WTC11 (cell line): Measurements from ENCODE around the gene CELSR1. TPM values are rescaled to one million over a fixed set of nuclear protein-coding genes. Genes with fewer than 3 reads are reported as not detected.

Experiments
- ATAC-seq: fragments of 200-7000 bp; cut with Tn5 transposase; 2 replicates; pipeline ENCODE4 v1.10.0; 2021; ENCODE audit warnings: mild to moderate bottlenecking, moderate library complexity
- CTCF ChIA-PET: fragments of 300-600 bp; sonication (Branson Sonifier 250); formaldehyde crosslinking; loops from one replicate; lab custom pipeline; 2021; ENCODE audit warnings: antibody characterized with exemption; lab: Charles Lee
- POLR2A ChIA-PET: fragments of 350-600 bp; sonication (Branson Sonifier 250); formaldehyde crosslinking; loops from one replicate; lab custom pipeline; 2021; ENCODE audit warnings: antibody characterized with exemption; lab: Charles Lee
- DNase-seq: peaks from one replicate; pipeline ENCODE4 v3.0.0; 2021; ENCODE audit warnings: low spot score
- H3K27ac Mint-ChIP-seq: 2 replicates; pipeline ENCODE4 v1.8.0; 2021; ENCODE audit warnings: mixed read lengths
- H3K27me3 Mint-ChIP-seq: 2 replicates; pipeline ENCODE4 v1.8.0; 2021; ENCODE audit warnings: low read depth, mild to moderate bottlenecking, moderate library complexity, mixed read lengths
- H3K36me3 Mint-ChIP-seq: 2 replicates; pipeline ENCODE4 v1.8.0; 2021; ENCODE audit warnings: mixed read lengths
- H3K4me1 Mint-ChIP-seq: 2 replicates; pipeline ENCODE4 v1.8.0; 2022; ENCODE audit warnings: mixed read lengths
- H3K4me3 Mint-ChIP-seq: 2 replicates; pipeline ENCODE4 v1.8.0; 2021; ENCODE audit warnings: mild to moderate bottlenecking, moderate library complexity, mixed read lengths
- H3K9me3 Mint-ChIP-seq: 2 replicates; pipeline ENCODE4 v1.8.0; 2021; ENCODE audit warnings: mixed read lengths
- AFF4 ChIP-seq: sonication (generic); formaldehyde crosslinking; IDR thresholded peaks from 2 replicates; pipeline ENCODE4 v1.8.1; 2023; ENCODE audit warnings: mild to moderate bottlenecking, missing genetic modification reagents, borderline replicate concordance
- ATF3 ChIP-seq: sonication (generic); formaldehyde crosslinking; conservative IDR thresholded peaks from 2 replicates; pipeline ENCODE4 v1.8.1; 2022; ENCODE audit warnings: mild to moderate bottlenecking, missing genetic modification reagents
- EMX1 ChIP-seq: fragments of 250-450 bp; sonication (Bioruptor Pico); IDR thresholded peaks from 2 replicates; pipeline ENCODE4 v1.8.0; 2021; ENCODE audit warnings: mild to moderate bottlenecking
- FOXK1 ChIP-seq: sonication (generic); formaldehyde crosslinking; IDR thresholded peaks from 2 replicates; pipeline ENCODE4 v1.8.0; 2022; ENCODE audit warnings: mild to moderate bottlenecking, moderate library complexity, missing genetic modification reagents
- GRHL2 ChIP-seq: fragments of 250-450 bp; sonication (Bioruptor Pico); IDR thresholded peaks from 2 replicates; pipeline ENCODE4 v1.8.0; 2022; ENCODE audit warnings: mild to moderate bottlenecking, moderate library complexity; ENCODE audit not compliant: insufficient replicate concordance, severe bottlenecking
- GTF2I ChIP-seq: fragments of 250-450 bp; sonication (Bioruptor Pico); conservative IDR thresholded peaks from 2 replicates; pipeline ENCODE4 v1.4.0; 2021; ENCODE audit warnings: mild to moderate bottlenecking
- HMGXB4 ChIP-seq: sonication (generic); formaldehyde crosslinking; IDR thresholded peaks from 2 replicates; pipeline ENCODE4 v1.8.1; 2023; ENCODE audit warnings: mild to moderate bottlenecking, moderate library complexity, missing genetic modification reagents
- IRF1 ChIP-seq: sonication (generic); formaldehyde crosslinking; IDR thresholded peaks from 2 replicates; pipeline ENCODE4 v1.8.0; 2023; ENCODE audit warnings: missing genetic modification reagents
- JAZF1 ChIP-seq: fragments of 250-450 bp; sonication (Bioruptor Pico); IDR thresholded peaks from 2 replicates; pipeline ENCODE4 v1.9.0; 2021; ENCODE audit warnings: moderate library complexity, mild to moderate bottlenecking, inconsistent platforms
- KAT7 ChIP-seq: sonication (generic); formaldehyde crosslinking; IDR thresholded peaks from 2 replicates; pipeline ENCODE4 v1.8.1; 2023; ENCODE audit warnings: missing genetic modification reagents, mild to moderate bottlenecking, borderline replicate concordance
- MYBL2 ChIP-seq: sonication (generic); formaldehyde crosslinking; IDR thresholded peaks from 2 replicates; pipeline ENCODE4 v1.8.1; 2023; ENCODE audit warnings: mild to moderate bottlenecking, moderate library complexity, missing genetic modification reagents
- NR1H2 ChIP-seq: sonication (generic); formaldehyde crosslinking; IDR thresholded peaks from 2 replicates; pipeline ENCODE4 v1.9.0; 2021; ENCODE audit warnings: mild to moderate bottlenecking, moderate library complexity, missing genetic modification reagents
- RELA ChIP-seq: sonication (generic); formaldehyde crosslinking; IDR thresholded peaks from 2 replicates; pipeline ENCODE4 v1.8.1; 2022; ENCODE audit warnings: missing genetic modification reagents, mild to moderate bottlenecking, borderline replicate concordance
- ZNF425 ChIP-seq: fragments of 250-450 bp; sonication (Bioruptor Pico); conservative IDR thresholded peaks from 2 replicates; pipeline ENCODE4 v1.9.0; 2021; ENCODE audit warnings: mild to moderate bottlenecking
- ZNF512 ChIP-seq: sonication (generic); formaldehyde crosslinking; IDR thresholded peaks from 2 replicates; pipeline ENCODE4 v1.8.1; 2022; ENCODE audit warnings: missing genetic modification reagents, borderline replicate concordance
- total RNA-seq: library from RNA; stranded (reverse); gene quantifications from 3 replicates; pipeline ENCODE4 v1.2.3, GENCODE V29; 2021

CELSR1 gene
- total RNA-seq, 1 experiment from 2014 or later, result 16.8 TPM

- no peak for ATAC-seq
- Mint-ChIP-seq H3K4me1 (peaks cover 18% of the 10 kb centered on the region), H3K36me3 (peaks cover 9% of the 10 kb centered on the region), H3K27ac (0 out of 2 replicates have a peak overlapping the region, but pooled peaks have one; percentile 32), H3K4me3 (no peak overlapping the region), H3K27me3 (no peaks in the 10 kb centered on the region), H3K9me3 (peaks cover 4% of the 10 kb centered on the region)
- ChIA-PET CTCF (no interaction called here), POLR2A (no interaction called here)
- no peak for TF ChIP-seq NR1H2
- TF ChIP-seq JAZF1 (CRISPR knock-in tag), result no peak
- no peak for TF ChIP-seq FOXK1 (CRISPR knock-in tag)
- TF ChIP-seq GRHL2 (CRISPR knock-in tag), result no peak
- no peak for TF ChIP-seq ZNF425 (CRISPR knock-in tag)
- no peak for TF ChIP-seq IRF1 (CRISPR knock-in tag)
- no peak for TF ChIP-seq EMX1
- TF ChIP-seq HMGXB4 (CRISPR knock-in tag), result no peak
- no peak for TF ChIP-seq AFF4 (CRISPR knock-in tag)
- TF ChIP-seq KAT7 (CRISPR knock-in tag), result no peak
- no peak for TF ChIP-seq MYBL2 (CRISPR knock-in tag)
- no peak for TF ChIP-seq RELA (CRISPR knock-in tag)
- DNase-seq, result no peak
Measured at GRCh38 chr22:46372686-46373085, 164.7 kb downstream of the CELSR1 start.

- Mint-ChIP-seq H3K9me3 (peaks cover 4% of the 10 kb centered on the region), H3K4me1 (peaks cover 9% of the 10 kb centered on the region), H3K27ac (no peak overlapping the region), H3K36me3 (peaks cover 9% of the 10 kb centered on the region), H3K27me3 (no peaks in the 10 kb centered on the region), H3K4me3 (no peak overlapping the region)
- ATAC-seq (no peak), DNase-seq (no peak)
- CTCF ChIA-PET, result no interaction called here
- TF ChIP-seq ZNF512 (CRISPR knock-in tag) (no peak), GTF2I (CRISPR knock-in tag) (no peak), RELA (CRISPR knock-in tag) (no peak), ATF3 (CRISPR knock-in tag) (no peak), MYBL2 (CRISPR knock-in tag) (no peak)
- POLR2A ChIA-PET, result no interaction called here
Measured at GRCh38 chr22:46371623-46372226, 165.7 kb downstream of the CELSR1 start.
